HCT116 (cell line): Measurements from ENCODE around the gene MGAT4A. TPM values are rescaled to one million over a fixed set of nuclear protein-coding genes. Genes with fewer than 3 reads are reported as not detected.

Experiments used
- ATAC-seq: fragments of 200-7000 bp; cut with Tn5 transposase; 2 replicates; pipeline ENCODE4 v1.9.1; 2020; ENCODE audit warnings: mild to moderate bottlenecking, moderate library complexity
- BruUV-seq: library from RNA; stranded (reverse); fragments of 400-500 nt; replicated peaks from 2 replicates; lab custom pipeline; 2021; lab: Mats Ljungman, UMichigan
- CTCF ChIA-PET: fragments of 300-600 bp; sonication (Branson Sonifier 250); formaldehyde crosslinking; loops from one replicate; lab custom pipeline; 2021; ENCODE audit warnings: antibody characterized with exemption; lab: Charles Lee
- POLR2A ChIA-PET: fragments of 300-600, 350-600 bp; sonication (Branson Sonifier 250); formaldehyde crosslinking; loops from one replicate; lab custom pipeline; 2021; ENCODE audit warnings: antibody characterized with exemption; lab: Charles Lee
- RAD21 ChIA-PET, 2 experiments: fragments of 300-600 bp; sonication (Branson Sonifier 250); formaldehyde crosslinking; loops; one replicate each; lab custom pipeline; 2023; ENCODE audit warnings: low total read pairs in 2 of 2; ENCODE audit not compliant: uncharacterized antibody in 2 of 2, unreplicated experiment in 2 of 2, low non-redundant PET in 1 of 2; lab: Charles Lee
- DNase-seq: peaks from one replicate; pipeline ENCODE4 v3.0.0-alpha.2; 2010; ENCODE audit warnings: low read depth, low spot score
- H2AFZ ChIP-seq: fragments of 200-600 bp; shearing (Covaris generic), sonication (generic); 2 replicates; pipeline ENCODE4 v1.6.1; 2017; ENCODE audit warnings: low read depth, mixed run types, mixed read lengths, antibody characterized with exemption, low read length; ENCODE audit not compliant: poor library complexity, severe bottlenecking
- H3K27ac ChIP-seq: 2 replicates; pipeline ENCODE4 v1.5.1; 2012; ENCODE audit warnings: low read depth, low read length
- H3K27me3 ChIP-seq: fragments of 200-600 bp; sonication (generic); 2 replicates; pipeline ENCODE4 v1.6.1; 2016; ENCODE audit warnings: mixed run types, low read length, mixed read lengths; ENCODE audit not compliant: insufficient read depth
- H3K36me3 ChIP-seq, 2 experiments: fragments of 200-500 bp in 1 of 2; fragments of 200-600 bp in 1 of 2; sonication (Bioruptor generic) in 1 of 2; sonication (generic) in 1 of 2; 2 replicates each; pipeline versions ENCODE4 v1.5.1 to v1.6.1; 2014 to 2016; ENCODE audit warnings: low read length in 2 of 2, inconsistent platforms in 1 of 2, mixed read lengths in 1 of 2, mixed run types in 1 of 2; ENCODE audit not compliant: insufficient read depth in 2 of 2, control insufficient read depth in 1 of 2
- H3K4me1 ChIP-seq, 2 experiments: fragments of 200-600 bp in 1 of 2; sonication (generic) in 1 of 2; 2 replicates each; pipeline versions ENCODE4 v1.5.1 to v1.6.1; 2012 to 2017; ENCODE audit warnings: low read length in 2 of 2, inconsistent platforms in 1 of 2, mild to moderate bottlenecking in 1 of 2, mixed read lengths in 1 of 2, mixed run types in 1 of 2, moderate library complexity in 1 of 2; ENCODE audit not compliant: insufficient read depth in 2 of 2, control insufficient read depth in 1 of 2
- H3K4me2 ChIP-seq: fragments of 200-600 bp; sonication (generic); 2 replicates; pipeline ENCODE4 v1.6.1; 2017; ENCODE audit warnings: mixed run types, low read length, mixed read lengths
- H3K4me3 ChIP-seq, 2 experiments: fragments of 200-600 bp in 1 of 2; sonication (generic) in 1 of 2; replicated peaks in 1 of 2; 2 replicates each; pipeline ENCODE4 v1.5.1; 2011 to 2016; ENCODE audit warnings: low read length in 2 of 2, control low read depth in 1 of 2, low read depth in 1 of 2, mild to moderate bottlenecking in 1 of 2, mixed read lengths in 1 of 2, mixed run types in 1 of 2
- H3K79me2 ChIP-seq: fragments of 200-600 bp; sonication (generic); 2 replicates; pipeline ENCODE4 v1.6.1; 2017; ENCODE audit warnings: mild to moderate bottlenecking, mixed run types, low read length, moderate library complexity, mixed read lengths; ENCODE audit not compliant: insufficient read depth
- H3K9ac ChIP-seq: fragments of 200-600 bp; sonication (generic); 2 replicates; pipeline ENCODE4 v1.6.1; 2016; ENCODE audit warnings: low read length, mixed read lengths
- H3K9me2 ChIP-seq: fragments of 200-600 bp; sonication (generic), shearing (Covaris generic); 2 replicates; pipeline ENCODE4 v1.6.1; 2017; ENCODE audit warnings: mixed run types, mild to moderate bottlenecking, moderate library complexity; ENCODE audit not compliant: insufficient read depth
- H3K9me3 ChIP-seq, 2 experiments: fragments of 200-500 bp in 1 of 2; fragments of 200-600 bp in 1 of 2; sonication (Bioruptor generic) in 1 of 2; sonication (generic) in 1 of 2; 2 replicates each; pipeline ENCODE4 v1.6.1; 2014 to 2017; ENCODE audit warnings: low read length in 2 of 2, mixed read lengths in 2 of 2, inconsistent platforms in 1 of 2, low read depth in 1 of 2, mild to moderate bottlenecking in 1 of 2, mixed run types in 1 of 2, moderate library complexity in 1 of 2; ENCODE audit not compliant: control insufficient read depth in 1 of 2, insufficient read depth in 1 of 2
- H4K20me1 ChIP-seq: fragments of 200-600 bp; sonication (generic), shearing (Covaris generic); 2 replicates; pipeline ENCODE4 v1.6.1; 2017; ENCODE audit warnings: mixed run types, mild to moderate bottlenecking, moderate library complexity; ENCODE audit not compliant: insufficient read depth
- ATF3 ChIP-seq: IDR thresholded peaks from 2 replicates; pipeline ENCODE4 v1.6.1; 2012
- EGR1 ChIP-seq: IDR thresholded peaks from 2 replicates; pipeline ENCODE4 v1.6.1; 2012; ENCODE audit warnings: low read depth
- FOSL1 ChIP-seq: IDR thresholded peaks from 2 replicates; pipeline ENCODE4 v1.6.1; 2012; ENCODE audit warnings: low read depth
- JUND ChIP-seq: IDR thresholded peaks from 2 replicates; pipeline ENCODE4 v1.6.1; 2012
- ZBTB33 ChIP-seq: IDR thresholded peaks from 2 replicates; pipeline ENCODE4 v1.6.1; 2011; ENCODE audit warnings: mild to moderate bottlenecking, low read length, moderate library complexity; ENCODE audit not compliant: insufficient replicate concordance; ENCODE audit errors: extremely low read depth
- intact Hi-C: fragments of 100-400 bp; cut with micrococcal nuclease; formaldehyde crosslinking; loops from 2 replicates; pipeline ENCODE4 v1.10.0; 2022
- total RNA-seq: library from RNA; stranded (reverse); gene quantifications from one replicate; pipeline ENCODE4 v1.2.1, GENCODE V29; 2021; ENCODE audit not compliant: unreplicated experiment

The MGAT4A gene
- total RNA-seq, 1 experiment from 2014 or later = 10.2 TPM

GRCh38 chr2:98650998-98651397, 79.9 kb downstream of the MGAT4A start:
- CTCF ChIA-PET = interaction anchor here (1.0 kb wide), 1 partner anchor 415 kb away, joined by 3 read pairs; no protein-coding TSS in a partner anchor
- no TSS peak for BruUV-seq
- ATAC-seq = no peak

More at GRCh38 chr2:98650998-98651397, 79.9 kb downstream of the MGAT4A start:
- Histone ChIP-seq H3K27me3 (no peaks in the 10 kb centered on the region), H3K9ac (no peak overlapping the region), H3K27ac (no peak overlapping the region), H3K4me3 (no peak overlapping the region), H2AFZ (no peak overlapping the region), H3K9me3 (no peaks in the 10 kb centered on the region), H3K9me2 (no peaks in the 10 kb centered on the region), H4K20me1 (no peaks in the 10 kb centered on the region), H3K79me2 (no peaks in the 10 kb centered on the region), H3K4me2 (no peak overlapping the region), H3K4me1 (no peaks in the 10 kb centered on the region), H3K36me3 (no peaks in the 10 kb centered on the region)
- TF ChIP-seq ZBTB33 = no peak
- no peak for TF ChIP-seq FOSL1
- no peak for TF ChIP-seq JUND
- no peak for TF ChIP-seq ATF3
- TF ChIP-seq EGR1 = no peak
- ChIA-PET POLR2A (no interaction called here), RAD21 (no interaction called here)
- intact Hi-C loops = no loop called here
- DNase-seq = no peak
